Stomach (tissue), 4 donors: ENCODE measurements around the gene PPP3R1.

Experiments
- CTCF ChIP-seq, 7 experiments: fragments of 450-650 bp in 4 of 7; fragments of 200-600 bp in 3 of 7; sonication (generic) in 3 of 7; IDR thresholded peaks; one replicate each; pipeline ENCODE4 v1.5.1; 2016 to 2019; ENCODE audit warnings: antibody characterized with exemption in 7 of 7, control low read depth in 2 of 7, mild to moderate bottlenecking in 1 of 7
- EP300 ChIP-seq: sonication (generic); formaldehyde crosslinking; IDR thresholded peaks from one replicate; pipeline ENCODE4 v1.6.1; 2017; ENCODE audit warnings: antibody characterized with exemption
- POLR2A ChIP-seq, 4 donors: fragments of 450-650 bp; IDR thresholded peaks; one replicate each; pipeline ENCODE4 v1.6.1; 2016; ENCODE audit warnings: antibody characterized with exemption in 4 of 4, control low read depth in 2 of 4, mild to moderate bottlenecking in 1 of 4, moderate library complexity in 1 of 4
- POLR2AphosphoS5 ChIP-seq, 3 donors: sonication (generic); formaldehyde crosslinking; IDR thresholded peaks; one replicate each; pipeline ENCODE4 v1.6.1; 2016; ENCODE audit warnings: antibody characterized with exemption in 3 of 3

- no peak for TF ChIP-seq POLR2AphosphoS5 (IDR thresholded peaks at IDR 0.05)
- TF ChIP-seq CTCF (IDR thresholded peaks at IDR 0.05) = no peak
- TF ChIP-seq POLR2A (IDR thresholded peaks at IDR 0.05) = no peak
- no peak for TF ChIP-seq EP300
These were observed 80.6 kb downstream of the PPP3R1 start for GRCh38 chr2:68171684-68172083.
